HK-2 (cell line): ENCODE data around the gene IVNS1ABP.
A peak's percentile ranks its signal among the peaks of the same experiment; 100 is the strongest.
"Not testable (repeated sequence)": the region's sequence is repeated elsewhere in the genome, so short reads cannot be mapped to it uniquely, and the experiment has no call there.

Source experiments
- DNase-seq: peaks from one replicate; pipeline ENCODE4 v3.0.0-alpha.2; 2018; ENCODE audit not compliant: unreplicated experiment

IVNS1ABP gene

GRCh38 chr1:185328255-185328654 lies 11.2 kb upstream of the IVNS1ABP start:
- DNase-seq, result no peak

GRCh38 chr1:185325413-185325812 lies 8.4 kb upstream of the IVNS1ABP start:
- peak; percentile 27 for DNase-seq

- no peak for DNase-seq
Observed at GRCh38 chr1:185324118-185324517, 7.1 kb upstream of the IVNS1ABP start.

GRCh38 chr1:185322636-185323035 lies 5.6 kb upstream of the IVNS1ABP start:
- DNase-seq, result no peak

GRCh38 chr1:185321653-185322221 lies 4.7 kb upstream of the IVNS1ABP start:
- not testable (repeated sequence) for DNase-seq

GRCh38 chr1:185321104-185321503 lies 4.1 kb upstream of the IVNS1ABP start:
- not testable (repeated sequence) for DNase-seq

GRCh38 chr1:185319139-185319475 lies 2.1 kb upstream of the IVNS1ABP start:
- DNase-seq, result no peak

GRCh38 chr1:185318431-185319138 lies 1.5 kb upstream of the IVNS1ABP start:
- DNase-seq, result no peak

- DNase-seq, result peak; percentile 74
Observed at GRCh38 chr1:185317886-185318310, 855 bp upstream of the IVNS1ABP start.

- peak; percentile 94 for DNase-seq
Observed at GRCh38 chr1:185316163-185317033, 645 bp downstream of the IVNS1ABP start.

- DNase-seq, result no peak
Observed at GRCh38 chr1:185315445-185316071, 1.5 kb downstream of the IVNS1ABP start.

- no peak for DNase-seq
Observed at GRCh38 chr1:185314411-185314810, 2.6 kb downstream of the IVNS1ABP start.

- no peak for DNase-seq
Observed at GRCh38 chr1:185312361-185313138, 4.5 kb downstream of the IVNS1ABP start.

- no peak for DNase-seq
Observed at GRCh38 chr1:185311589-185312225, 5.3 kb downstream of the IVNS1ABP start.

- no peak for DNase-seq
Observed at GRCh38 chr1:185309566-185309965, 7.5 kb downstream of the IVNS1ABP start.

GRCh38 chr1:185308126-185308525 lies 8.9 kb downstream of the IVNS1ABP start:
- DNase-seq, result no peak

GRCh38 chr1:185305419-185305818 lies 11.6 kb downstream of the IVNS1ABP start:
- no peak for DNase-seq

- no peak for DNase-seq
Observed at GRCh38 chr1:185300152-185300551, 16.9 kb downstream of the IVNS1ABP start.

GRCh38 chr1:185297982-185298381 lies 19.1 kb downstream of the IVNS1ABP start:
- DNase-seq, result no peak

- DNase-seq, result no peak
Observed at GRCh38 chr1:185295091-185295490, 22.0 kb downstream of the IVNS1ABP start.

GRCh38 chr1:185293967-185294542 lies 23.0 kb downstream of the IVNS1ABP start:
- no peak for DNase-seq
